ENCODE results near the gene MYH16. TPM values are rescaled to one million over a fixed set of nuclear protein-coding genes. Genes with fewer than 3 reads are reported as not detected.

The MYH16 gene
- total RNA-seq, 1 experiment from 2014 or later: not detected

- no TSS peak for BruUV-seq (replicated peaks)
- no peaks in the 10 kb centered on the region for H3K27me3 Mint-ChIP-seq (ENCODE audit: insufficient read depth, unreplicated experiment)
- no peaks in the 10 kb centered on the region for H3K36me3 ChIP-seq (ENCODE audit: control insufficient read depth, insufficient read depth, low read length)
- no peaks in the 10 kb centered on the region for H3K4me1 Mint-ChIP-seq (ENCODE audit: low read depth, unreplicated experiment)
- H3K4me3 ChIP-seq (ENCODE audit: low read depth, low read length): no peak overlapping the region
- H3K9me3 Mint-ChIP-seq (ENCODE audit: unreplicated experiment): peaks cover 10% of the 10 kb centered on the region
- POLR2A ChIA-PET: no interaction called here
- H3K36me3 Mint-ChIP-seq (ENCODE audit: insufficient read depth, unreplicated experiment): no peaks in the 10 kb centered on the region
- H3K27me3 ChIP-seq (replicated peaks; ENCODE audit: control insufficient read depth, insufficient read depth, low read length): no peaks in the 10 kb centered on the region
- no peak for DNase-seq
- TF ChIP-seq CTCF (IDR thresholded peaks at IDR 0.05; ENCODE audit: insufficient read depth in 1 of 2, low read depth in 1 of 2, low read length in 1 of 2, severe bottlenecking in 1 of 2, unreplicated experiment in 1 of 2): peak in 1 of 2 experiments; percentile 40
- CTCF ChIA-PET: no interaction called here
- no peaks in the 10 kb centered on the region for H3K4me1 ChIP-seq
- H3K4me3 Mint-ChIP-seq (ENCODE audit: unreplicated experiment): no peak overlapping the region
- intact Hi-C loops (cut with micrococcal nuclease; ENCODE audit: unreplicated experiment): no loop called here
- H3K9me3 ChIP-seq: no peaks in the 10 kb centered on the region
- H3K27ac Mint-ChIP-seq (ENCODE audit: unreplicated experiment): no peak overlapping the region
Measured at GRCh38 chr7:99238558-99239341, 33.9 kb upstream of the MYH16 start.

DNA sequence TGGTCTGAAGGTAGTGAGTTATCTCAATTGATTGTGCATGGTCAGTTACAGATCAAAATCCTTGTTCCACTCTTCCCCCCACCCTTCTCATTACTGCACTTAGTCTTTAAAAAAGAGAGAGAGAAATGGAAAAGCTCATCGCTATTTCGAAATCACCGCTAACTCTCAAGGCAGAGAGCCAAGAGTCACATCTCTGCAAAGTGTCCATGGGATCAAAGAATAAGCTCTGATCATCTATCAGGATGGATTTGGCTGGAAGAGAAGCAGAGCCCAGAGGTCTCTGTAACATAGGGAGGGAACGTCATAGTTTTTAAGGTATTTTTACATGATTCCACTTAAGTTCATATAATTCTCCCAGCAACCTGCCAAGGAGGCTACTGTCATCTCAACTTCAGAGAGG lies 30.0 kb upstream of the MYH16 start:
- TF ChIP-seq CTCF (IDR thresholded peaks at IDR 0.05; ENCODE audit: insufficient read depth in 1 of 2, low read depth in 1 of 2, low read length in 1 of 2, severe bottlenecking in 1 of 2, unreplicated experiment in 1 of 2): no peak

DNA sequence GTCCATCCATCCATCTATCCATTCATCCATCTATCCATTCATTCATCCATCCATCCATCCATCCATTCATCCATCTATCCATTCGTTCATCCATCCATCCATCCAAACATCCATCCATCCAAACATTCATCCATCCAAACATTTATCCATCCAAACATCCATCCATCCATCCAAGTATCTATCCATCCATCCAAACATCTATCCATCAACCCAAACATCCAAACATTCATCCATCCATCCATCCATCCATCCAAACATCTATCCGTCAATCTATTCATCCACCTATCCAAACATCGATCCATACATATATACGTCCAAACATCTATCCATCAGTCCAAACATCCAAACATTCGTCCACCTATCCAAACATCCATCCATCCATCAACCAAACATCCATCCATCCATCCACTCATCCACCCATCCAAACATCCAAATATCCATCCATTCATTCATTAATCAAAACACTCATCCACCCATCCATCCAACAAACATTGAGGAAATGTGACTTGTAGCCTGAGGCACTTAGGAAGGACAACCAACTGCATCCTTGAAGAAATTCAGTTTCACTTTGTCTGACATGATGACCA lies 28.8 kb upstream of the MYH16 start:
- Histone ChIP-seq H3K27me3 (replicated peaks; ENCODE audit: control insufficient read depth, insufficient read depth, low read length) (no peaks in the 10 kb centered on the region), H3K4me1 (0 out of 2 replicates have a peak, but pooled peaks cover 4% of the 10 kb centered on the region), H3K36me3 (ENCODE audit: control insufficient read depth, insufficient read depth, low read length) (no peaks in the 10 kb centered on the region), H3K9me3 (no peaks in the 10 kb centered on the region), H3K4me3 (ENCODE audit: low read depth, low read length) (no peak overlapping the region)
- Mint-ChIP-seq H3K4me3 (ENCODE audit: unreplicated experiment) (no peak overlapping the region), H3K27me3 (ENCODE audit: insufficient read depth, unreplicated experiment) (no peaks in the 10 kb centered on the region), H3K4me1 (ENCODE audit: low read depth, unreplicated experiment) (no peaks in the 10 kb centered on the region), H3K36me3 (ENCODE audit: insufficient read depth, unreplicated experiment) (no peaks in the 10 kb centered on the region), H3K27ac (ENCODE audit: unreplicated experiment) (no peak overlapping the region), H3K9me3 (ENCODE audit: unreplicated experiment) (no peaks in the 10 kb centered on the region)
- TF ChIP-seq CTCF (IDR thresholded peaks at IDR 0.05; ENCODE audit: insufficient read depth in 1 of 2, low read depth in 1 of 2, low read length in 1 of 2, severe bottlenecking in 1 of 2, unreplicated experiment in 1 of 2): no peak
- BruUV-seq (replicated peaks): no TSS peak
- intact Hi-C loops (cut with micrococcal nuclease; ENCODE audit: unreplicated experiment): no loop called here
- ChIA-PET POLR2A (no interaction called here), CTCF (no interaction called here)
- DNase-seq: no peak

More for the DNA sequence above, 30.0 kb upstream of the MYH16 start:
- Histone ChIP-seq H3K36me3 (ENCODE audit: control insufficient read depth, insufficient read depth, low read length) (no peaks in the 10 kb centered on the region), H3K9me3 (no peaks in the 10 kb centered on the region), H3K27me3 (replicated peaks; ENCODE audit: control insufficient read depth, insufficient read depth, low read length) (no peaks in the 10 kb centered on the region), H3K4me1 (0 out of 2 replicates have a peak, but pooled peaks cover 4% of the 10 kb centered on the region), H3K4me3 (ENCODE audit: low read depth, low read length) (no peak overlapping the region)
- Mint-ChIP-seq H3K36me3 (ENCODE audit: insufficient read depth, unreplicated experiment) (no peaks in the 10 kb centered on the region), H3K27ac (ENCODE audit: unreplicated experiment) (no peak overlapping the region), H3K9me3 (ENCODE audit: unreplicated experiment) (peaks cover 1% of the 10 kb centered on the region), H3K4me1 (ENCODE audit: low read depth, unreplicated experiment) (no peaks in the 10 kb centered on the region), H3K4me3 (ENCODE audit: unreplicated experiment) (no peak overlapping the region), H3K27me3 (ENCODE audit: insufficient read depth, unreplicated experiment) (no peaks in the 10 kb centered on the region)
- POLR2A ChIA-PET: no interaction called here
- BruUV-seq (replicated peaks): no TSS peak
- CTCF ChIA-PET: no interaction called here
- intact Hi-C loops (cut with micrococcal nuclease; ENCODE audit: unreplicated experiment): no loop called here
- DNase-seq: no peak
